Left lung (tissue), 10 donors: ENCODE measurements around the gene PAK6. TPM values are rescaled to one million over a fixed set of nuclear protein-coding genes. Genes with fewer than 3 reads are reported as not detected.

Source experiments
- ATAC-seq: fragments of 200-7000 bp; cut with Tn5 transposase; one replicate; pipeline ENCODE4 v1.9.1; 2020; ENCODE audit warnings: moderate library complexity
- DNase-seq, 4 donors: peaks; one replicate each; pipeline ENCODE4 v3.0.0-alpha.2; 2013 to 2020
- H3K27ac ChIP-seq, 2 donors: fragments of 200-600 bp; sonication (generic) in 1 of 2; one replicate each; pipeline versions ENCODE4 v1.5.0 to v1.8.0; 2020 to 2021
- H3K27me3 ChIP-seq, 2 donors: fragments of 200-600 bp; sonication (generic) in 1 of 2; one replicate each; pipeline versions ENCODE4 v1.5.0 to v1.8.0; 2020 to 2021
- H3K36me3 ChIP-seq, 2 donors: fragments of 200-600 bp; sonication (generic) in 1 of 2; one replicate each; pipeline versions ENCODE4 v1.5.0 to v1.8.0; 2020 to 2021
- H3K4me1 ChIP-seq, 2 donors: fragments of 200-600 bp; one replicate each; pipeline ENCODE4 v1.8.0; 2021
- H3K4me3 ChIP-seq, 2 donors: fragments of 200-600 bp; sonication (generic) in 1 of 2; one replicate each; pipeline versions ENCODE4 v1.5.0 to v1.8.0; 2020 to 2021; ENCODE audit warnings: mild to moderate bottlenecking in 1 of 2
- H3K9me3 ChIP-seq, 2 donors: fragments of 200-600 bp; sonication (generic) in 1 of 2; one replicate each; pipeline versions ENCODE4 v1.5.0 to v1.8.0; 2020 to 2021
- intact Hi-C, 2 donors: fragments of 100-400 bp; cut with DNase I; formaldehyde crosslinking; loops; one replicate each; pipeline versions ENCODE4 v1.11.2 to v1.14.2; 2022
- polyA plus RNA-seq, 6 donors: library from polyadenylated mRNA; unstranded; fragments of 120-200 nt; gene quantifications; one replicate each; pipeline ENCODE4 v1.2.1, GENCODE V29; 2013; ENCODE audit not compliant: insufficient read length in 6 of 6
- total RNA-seq, 2 donors: library from RNA; stranded (reverse); fragmentation: NEBNext Ultra II Directional; extraction: Animal tissue kit (Norgen Biotek cat#: 25700); gene quantifications; one replicate each; pipeline ENCODE4 v1.2.1, GENCODE V29; 2021
- TF ChIP-seq, protein P1 (sequence below), 2 donors: fragments of 200-600 bp; sonication (generic) in 1 of 2; IDR thresholded peaks; one replicate each; pipeline versions ENCODE4 v1.5.0 to v1.8.0; 2021; ENCODE audit warnings: antibody characterized with exemption in 2 of 2
- donor health status: DM: no; HTN: yes; CAD: no.
- donor health status: DM: no; HTN: no; CAD: no.

Gene PAK6
- total and polyA plus RNA-seq, 8 donors, result 5.3 to 14.6 (median 8.1) TPM

DNA sequence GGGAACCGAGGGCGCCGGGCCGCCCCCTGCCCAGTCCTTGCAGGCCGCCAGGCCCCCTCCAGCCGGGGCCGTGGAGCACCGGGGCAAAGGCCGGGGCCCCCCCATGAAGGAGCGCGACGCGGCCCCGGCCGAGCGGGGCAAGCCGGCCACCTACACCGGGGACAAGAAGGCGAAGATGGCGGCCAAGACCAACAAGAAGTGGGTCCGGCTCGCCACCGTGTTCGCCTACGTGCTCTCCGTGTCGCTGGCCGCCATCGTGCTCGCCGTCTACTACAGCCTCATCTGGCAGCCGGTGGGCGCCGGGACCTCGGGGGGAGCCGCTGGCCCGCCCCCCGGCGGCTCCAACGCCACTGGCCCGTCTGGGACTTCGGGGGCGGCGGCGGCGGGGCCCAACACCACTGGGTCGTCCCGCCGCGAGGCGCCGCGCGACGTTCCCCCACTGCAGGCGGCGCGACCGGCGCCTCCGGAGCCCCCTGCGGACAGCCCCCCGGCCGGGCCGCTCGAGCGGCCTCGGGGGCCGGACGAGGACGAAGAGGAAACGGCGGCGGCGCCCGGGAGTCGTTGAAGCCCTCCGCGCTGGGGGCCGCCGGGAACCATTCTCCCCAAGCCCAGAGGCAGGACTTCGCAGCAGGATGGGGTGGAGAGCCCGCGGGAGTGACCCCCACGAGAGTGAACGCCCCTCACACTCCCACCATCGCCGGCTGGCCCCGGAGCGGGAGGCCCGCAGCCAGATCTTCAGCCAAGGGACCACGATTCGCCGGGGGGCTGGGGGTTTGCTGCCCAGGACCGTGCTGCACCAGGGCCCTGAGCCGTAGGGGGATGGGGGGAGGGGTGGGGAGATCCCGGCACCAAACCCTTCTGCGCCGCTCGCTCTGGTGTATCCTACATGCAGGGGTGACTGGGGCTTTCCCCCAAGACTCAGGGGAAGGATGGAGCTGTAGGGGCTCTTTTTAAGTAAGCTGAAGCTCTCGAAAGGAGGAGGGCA is 85.4 kb downstream of the PAK6 start:
- peak overlapping the region; percentile 77 to 80 for H3K27ac ChIP-seq
- no peaks in the 10 kb centered on the region for H3K27me3 ChIP-seq
- H3K9me3 ChIP-seq, result no peaks in the 10 kb centered on the region
- TF ChIP-seq, protein P1, sequence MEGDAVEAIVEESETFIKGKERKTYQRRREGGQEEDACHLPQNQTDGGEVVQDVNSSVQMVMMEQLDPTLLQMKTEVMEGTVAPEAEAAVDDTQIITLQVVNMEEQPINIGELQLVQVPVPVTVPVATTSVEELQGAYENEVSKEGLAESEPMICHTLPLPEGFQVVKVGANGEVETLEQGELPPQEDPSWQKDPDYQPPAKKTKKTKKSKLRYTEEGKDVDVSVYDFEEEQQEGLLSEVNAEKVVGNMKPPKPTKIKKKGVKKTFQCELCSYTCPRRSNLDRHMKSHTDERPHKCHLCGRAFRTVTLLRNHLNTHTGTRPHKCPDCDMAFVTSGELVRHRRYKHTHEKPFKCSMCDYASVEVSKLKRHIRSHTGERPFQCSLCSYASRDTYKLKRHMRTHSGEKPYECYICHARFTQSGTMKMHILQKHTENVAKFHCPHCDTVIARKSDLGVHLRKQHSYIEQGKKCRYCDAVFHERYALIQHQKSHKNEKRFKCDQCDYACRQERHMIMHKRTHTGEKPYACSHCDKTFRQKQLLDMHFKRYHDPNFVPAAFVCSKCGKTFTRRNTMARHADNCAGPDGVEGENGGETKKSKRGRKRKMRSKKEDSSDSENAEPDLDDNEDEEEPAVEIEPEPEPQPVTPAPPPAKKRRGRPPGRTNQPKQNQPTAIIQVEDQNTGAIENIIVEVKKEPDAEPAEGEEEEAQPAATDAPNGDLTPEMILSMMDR (IDR thresholded peaks at IDR 0.05), result no peak
- H3K36me3 ChIP-seq, result peaks cover 0 to 8% of the 10 kb centered on the region in 2 donors
- H3K4me1 ChIP-seq, result peaks cover 15 to 67% of the 10 kb centered on the region in 2 donors
- peak in 1 of 4 donors; percentile 87 for DNase-seq
- ATAC-seq, result peak; percentile 9
- H3K4me3 ChIP-seq, result peak overlapping the region; percentile 67 to 86
- intact Hi-C loops, result no loop called here

- Histone ChIP-seq H3K36me3 (peaks cover 0 to 8% of the 10 kb centered on the region in 2 donors), H3K9me3 (no peaks in the 10 kb centered on the region), H3K4me1 (peaks cover 19 to 74% of the 10 kb centered on the region in 2 donors), H3K27me3 (no peaks in the 10 kb centered on the region), H3K4me3 (peak overlapping the region; percentile 67 to 86), H3K27ac (peak overlapping the region in 1 of 2 donors; percentile 21)
- ATAC-seq (no peak), DNase-seq (no peak)
- TF ChIP-seq, protein P1 (IDR thresholded peaks at IDR 0.05), result no peak
- intact Hi-C loops, result no loop called here
Observed at GRCh38 chr15:40325188-40325587, 86.3 kb downstream of the PAK6 start.

DNA sequence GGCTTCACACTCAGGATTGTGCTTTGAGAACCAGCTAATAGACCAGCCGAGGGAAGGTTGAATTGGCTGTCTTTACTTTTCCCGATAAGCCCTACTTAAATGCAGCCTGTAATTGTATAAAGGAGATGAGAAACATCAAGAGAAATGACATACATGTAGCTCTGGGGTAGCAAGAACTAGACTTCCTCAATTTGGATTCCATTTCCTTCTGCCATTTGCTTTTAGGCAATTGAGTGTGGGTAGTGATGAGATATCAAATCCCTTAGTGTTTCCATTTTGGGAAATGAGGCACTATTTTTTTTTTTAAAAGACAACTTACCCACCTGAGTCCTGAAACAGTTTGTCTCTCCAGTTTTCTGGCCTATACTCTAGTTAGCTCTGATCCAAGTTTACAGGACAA is 86.8 kb downstream of the PAK6 start:
- TF ChIP-seq, protein P1 (IDR thresholded peaks at IDR 0.05), result no peak
- intact Hi-C loops, result no loop called here
- DNase-seq (no peak), ATAC-seq (no peak)
- H3K27me3 ChIP-seq, result no peaks in the 10 kb centered on the region
- peak overlapping the region in 1 of 2 donors; percentile 86 for H3K4me3 ChIP-seq
- H3K4me1 ChIP-seq, result peaks cover 23 to 77% of the 10 kb centered on the region in 2 donors
- H3K9me3 ChIP-seq, result no peaks in the 10 kb centered on the region
- H3K27ac ChIP-seq, result peak overlapping the region in 1 of 2 donors; percentile 21
- peaks cover 0 to 8% of the 10 kb centered on the region in 2 donors for H3K36me3 ChIP-seq

Other genes with a start within 250 kb of the PAK6 start
- 100 to 1,000 TPM; 159 to 166 TPM for gene SRP14, start 199.9 kb upstream of the PAK6 start, total RNA-seq
- 100 to 1,000 TPM; 490 to 541 (median 511) TPM for gene SRP14, start 199.9 kb upstream of the PAK6 start, polyA plus RNA-seq
- gene BMF, start 130.2 kb upstream of the PAK6 start, total RNA-seq, result 10 to 100 TPM; 16.2 to 21.2 TPM
- 10 to 100 TPM; 50.1 to 58.6 (median 52.1) TPM for gene BMF, start 130.2 kb upstream of the PAK6 start, polyA plus RNA-seq
- 1 to 10 TPM; 4.6 to 8.6 TPM for gene BUB1B, start 78.0 kb upstream of the PAK6 start, total RNA-seq
- gene BUB1B, start 78.0 kb upstream of the PAK6 start, polyA plus RNA-seq, result 10 to 100 TPM; 21.0 to 54.5 (median 32.4) TPM
- gene ANKRD63, start 44.0 kb downstream of the PAK6 start, total RNA-seq, result not detected
- gene ANKRD63, start 44.0 kb downstream of the PAK6 start, polyA plus RNA-seq, result not detected
- 10 to 100 TPM; 30.8 to 86.4 TPM for gene PLCB2, start 68.9 kb downstream of the PAK6 start, total RNA-seq
- gene PLCB2, start 68.9 kb downstream of the PAK6 start, polyA plus RNA-seq, result 10 to 100 TPM; 13.5 to 19.6 (median 14.6) TPM
- 10 to 100 TPM; 27.1 to 37.1 TPM for gene INAFM2, start 84.6 kb downstream of the PAK6 start, total RNA-seq
- gene INAFM2, start 84.6 kb downstream of the PAK6 start, polyA plus RNA-seq, result 10 to 100 TPM; 20.5 to 31.1 (median 22.7) TPM
- 10 to 100 TPM; 31.7 to 65.4 TPM for gene CCDC9B, start 101.9 kb downstream of the PAK6 start, total RNA-seq
- 10 to 100 TPM in 1 of 6 donors, 1 to 10 TPM in 5; 4.5 to 10.7 (median 7.5) TPM for gene CCDC9B, start 101.9 kb downstream of the PAK6 start, polyA plus RNA-seq
- not detected for gene PHGR1, start 112.0 kb downstream of the PAK6 start, total RNA-seq
- not detected for gene PHGR1, start 112.0 kb downstream of the PAK6 start, polyA plus RNA-seq
- gene DISP2, start 119.2 kb downstream of the PAK6 start, total RNA-seq, result 1 to 10 TPM in 1 of 2 donors, under 1 TPM in 1; 0.65 to 2.5 TPM
- gene DISP2, start 119.2 kb downstream of the PAK6 start, polyA plus RNA-seq, result 1 to 10 TPM in 5 of 6 donors, under 1 TPM in 1; 0.61 to 3.1 (median 1.6) TPM
- 10 to 100 TPM; 14.2 to 32.2 TPM for gene KNSTRN, start 143.7 kb downstream of the PAK6 start, total RNA-seq
- gene KNSTRN, start 143.7 kb downstream of the PAK6 start, polyA plus RNA-seq, result 10 to 100 TPM; 25.2 to 46.2 (median 31.8) TPM
- 100 to 1,000 TPM in 1 of 2 donors, 10 to 100 TPM in 1; 61.9 to 104 TPM for gene IVD, start 166.7 kb downstream of the PAK6 start, total RNA-seq
- gene IVD, start 166.7 kb downstream of the PAK6 start, polyA plus RNA-seq, result 100 to 1,000 TPM in 5 of 6 donors, 10 to 100 TPM in 1; 87.4 to 132 (median 117) TPM
- 10 to 100 TPM; 23.7 to 27.2 TPM for gene BAHD1, start 201.9 kb downstream of the PAK6 start, total RNA-seq
- gene BAHD1, start 201.9 kb downstream of the PAK6 start, polyA plus RNA-seq, result 10 to 100 TPM; 11.4 to 18.0 (median 14.8) TPM
- 10 to 100 TPM; 15.1 to 20.2 TPM for gene CHST14, start 231.9 kb downstream of the PAK6 start, total RNA-seq
- gene CHST14, start 231.9 kb downstream of the PAK6 start, polyA plus RNA-seq, result 10 to 100 TPM; 33.8 to 44.1 (median 39.4) TPM